Occipital lobe (tissue), 2 donors: ENCODE measurements around the gene NUP188. TPM values are rescaled to one million over a fixed set of nuclear protein-coding genes. Genes with fewer than 3 reads are reported as not detected.

Experiments used
- DNase-seq: peaks from one replicate; lab custom pipeline; 2025; lab: John Stamatoyannopoulos, UW
- total RNA-seq: library from RNA; depleted of rRNA; stranded (reverse); fragments of >200 nt; gene quantifications from one replicate; pipeline ENCODE4 v1.2.3, GENCODE V29; 2014

The NUP188 gene
- total RNA-seq, 1 donor from 2014 or later = 17.8 TPM

- no peak for DNase-seq
Observed at GRCh38 chr9:128916204-128916603, 31.3 kb upstream of the NUP188 start.

- no peak for DNase-seq
Observed at GRCh38 chr9:128916745-128917144, 30.8 kb upstream of the NUP188 start.

GRCh38 chr9:128917151-128917849 is 30.2 kb upstream of the NUP188 start:
- peak; percentile 33 for DNase-seq

DNA sequence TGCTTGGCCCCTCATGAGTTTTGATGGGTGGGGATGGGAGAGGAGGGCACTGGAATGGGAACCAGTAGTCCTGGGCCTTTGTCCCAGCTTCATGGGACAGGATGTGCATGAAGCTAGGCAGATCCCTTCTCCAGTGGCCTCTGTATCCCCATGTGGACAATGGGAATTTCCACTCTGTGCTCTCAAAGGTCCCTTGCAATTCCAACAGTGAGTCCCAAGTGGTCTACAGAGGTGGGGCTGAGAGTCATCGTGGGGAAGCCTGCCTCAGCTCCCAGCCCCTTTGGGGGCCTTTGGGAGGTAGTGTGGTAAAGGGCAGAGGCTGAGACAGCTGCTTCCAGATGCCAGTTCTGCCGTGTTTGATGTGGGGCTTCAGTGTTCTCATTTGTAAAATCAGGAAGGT is 28.6 kb upstream of the NUP188 start:
- no peak for DNase-seq

- DNase-seq = no peak
Observed at GRCh38 chr9:128919402-128920089, 28.0 kb upstream of the NUP188 start.

DNA sequence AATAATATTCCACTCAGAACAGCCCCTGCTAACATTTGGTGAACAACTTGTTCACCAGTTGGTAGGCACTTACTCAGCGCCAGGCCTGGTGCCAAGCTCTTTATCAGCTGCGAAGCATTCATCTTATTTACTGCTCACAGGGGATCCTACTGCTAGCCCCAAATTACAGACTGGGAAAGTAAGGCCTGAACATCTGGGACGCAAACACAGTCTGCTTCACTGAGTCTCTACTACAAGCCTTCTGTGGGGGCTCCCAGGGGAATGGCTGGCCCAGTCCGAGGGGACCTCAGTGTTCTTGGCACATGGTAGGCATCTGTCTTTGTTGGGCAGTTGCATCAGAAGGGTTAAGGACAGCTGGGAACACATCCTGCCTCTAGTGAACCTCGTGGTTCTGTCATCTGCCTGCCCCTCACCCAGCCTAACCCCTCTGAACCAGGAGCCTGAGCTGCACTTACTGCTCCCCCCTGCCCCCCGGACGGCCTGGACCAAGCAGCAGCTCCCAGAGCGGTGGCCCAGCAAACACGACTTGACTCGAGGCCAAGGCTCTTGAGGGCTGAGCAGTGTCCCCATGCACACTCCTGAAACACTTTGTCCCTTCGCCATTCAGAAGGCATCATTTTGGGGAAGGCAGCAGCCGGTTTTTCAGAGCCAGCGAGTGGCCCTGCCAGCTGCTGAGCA is 27.0 kb upstream of the NUP188 start, which contains the start of gene PHYHD1:
Gene PHYHD1, plus strand, starts transcription at position 602 of the 678 bp plus-strand sequence. CDS start 1,342 bp downstream, outside the sequence.
- DNase-seq = peak; percentile 68

- DNase-seq = no peak
Observed at GRCh38 chr9:128921881-128922763, 25.4 kb upstream of the NUP188 start.

GRCh38 chr9:128923493-128923883 is 24.0 kb upstream of the NUP188 start:
- no peak for DNase-seq

GRCh38 chr9:128927731-128928411 is 19.6 kb upstream of the NUP188 start:
- no peak for DNase-seq

GRCh38 chr9:128928624-128929023 is 18.9 kb upstream of the NUP188 start:
- DNase-seq = no peak

DNA sequence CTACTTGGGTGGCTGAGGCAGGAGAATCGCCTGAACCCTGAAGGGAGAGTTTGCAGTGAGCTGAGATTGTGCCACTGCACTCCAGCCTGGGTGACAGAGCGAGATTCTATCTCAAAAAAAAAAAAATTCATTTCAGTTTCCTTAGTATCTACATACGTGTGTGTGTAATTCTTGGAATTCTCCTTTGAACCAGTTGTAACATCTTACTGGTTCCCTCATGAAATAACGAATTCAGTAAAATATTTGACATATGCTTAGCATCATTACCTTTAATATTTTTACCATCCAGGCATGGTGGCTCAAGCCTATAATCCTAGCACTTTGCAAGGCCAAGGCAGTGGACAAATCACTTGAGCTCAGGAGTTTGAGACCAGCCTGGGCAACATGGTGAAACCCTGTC is 17.9 kb upstream of the NUP188 start:
- no peak for DNase-seq

- no peak for DNase-seq
Observed at GRCh38 chr9:128933731-128934130, 13.8 kb upstream of the NUP188 start.

DNA sequence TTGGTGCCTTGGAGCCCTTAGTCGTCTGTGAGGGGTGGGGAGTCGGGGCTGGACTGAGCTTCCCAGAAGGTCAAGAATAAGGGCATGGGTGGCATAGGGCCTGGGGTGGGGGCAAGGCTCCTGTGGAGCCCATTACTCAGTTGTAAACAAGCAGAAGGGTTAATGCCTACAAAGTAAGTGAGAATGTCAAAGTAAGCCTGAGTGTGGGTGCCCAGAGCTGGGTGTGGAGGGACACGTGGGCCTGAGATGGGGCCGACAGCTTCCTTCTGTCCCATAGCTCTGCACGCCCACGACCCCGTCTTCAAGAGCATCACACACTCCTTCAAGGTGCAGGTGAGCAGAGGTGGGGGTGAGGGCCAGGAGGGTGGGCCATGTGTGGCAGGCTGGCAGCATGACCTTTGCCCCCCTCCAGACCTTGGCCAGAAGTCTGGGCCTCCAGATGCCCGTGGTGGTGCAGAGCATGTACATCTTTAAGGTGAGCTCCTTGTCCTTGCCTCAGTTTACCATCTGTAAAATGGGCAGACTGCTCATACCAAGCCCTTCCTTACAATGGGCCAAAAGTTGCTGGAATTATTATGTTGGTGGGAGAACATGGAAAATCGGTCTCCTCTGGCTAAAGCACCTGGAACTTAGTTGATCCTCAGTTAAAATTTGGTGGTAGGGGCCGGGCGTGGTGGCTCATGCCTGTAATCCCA is 11.2 kb upstream of the NUP188 start:
- DNase-seq = no peak

DNA sequence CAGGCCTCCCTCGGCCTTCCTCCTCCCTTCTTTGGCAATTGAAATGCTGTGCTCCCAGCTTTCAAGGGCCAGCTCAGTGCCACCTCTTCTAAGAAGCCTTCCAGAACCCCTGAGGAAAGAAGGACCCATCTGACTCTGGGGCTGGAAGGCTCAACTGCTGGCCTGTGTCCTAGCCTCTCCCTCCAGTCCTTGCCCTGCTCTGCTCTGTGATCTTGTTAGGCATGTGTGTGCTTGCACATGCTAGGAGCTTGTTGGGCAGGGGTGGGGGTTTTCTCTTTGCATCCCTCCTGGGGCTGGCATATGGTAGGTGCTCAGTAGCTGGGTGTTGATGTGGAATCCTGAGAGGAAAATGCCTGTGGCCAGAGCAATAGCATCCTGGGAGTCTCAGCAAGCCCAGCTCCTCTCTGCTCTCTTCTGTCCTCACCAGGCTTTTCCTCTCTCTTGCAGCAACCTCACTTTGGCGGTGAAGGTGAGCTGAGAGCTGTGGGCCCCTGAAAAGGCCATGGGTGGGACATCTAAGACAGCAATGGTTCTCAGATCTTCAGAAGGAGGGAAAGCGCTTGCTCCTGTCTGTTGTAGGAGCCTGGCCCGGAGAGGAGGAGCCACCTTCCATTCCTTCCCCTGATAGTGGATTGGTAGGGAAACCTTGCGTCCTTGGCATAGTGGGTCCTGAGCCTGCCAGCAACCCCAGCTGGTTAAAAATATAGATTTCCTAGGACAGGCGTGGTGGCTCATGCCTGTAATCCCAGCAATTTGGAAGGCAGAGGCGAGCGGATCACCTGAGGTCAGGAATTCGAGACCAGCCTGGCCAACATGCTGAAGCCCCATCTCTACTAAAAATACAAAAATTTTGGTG is 10.0 kb upstream of the NUP188 start:
- no peak for DNase-seq

DNA sequence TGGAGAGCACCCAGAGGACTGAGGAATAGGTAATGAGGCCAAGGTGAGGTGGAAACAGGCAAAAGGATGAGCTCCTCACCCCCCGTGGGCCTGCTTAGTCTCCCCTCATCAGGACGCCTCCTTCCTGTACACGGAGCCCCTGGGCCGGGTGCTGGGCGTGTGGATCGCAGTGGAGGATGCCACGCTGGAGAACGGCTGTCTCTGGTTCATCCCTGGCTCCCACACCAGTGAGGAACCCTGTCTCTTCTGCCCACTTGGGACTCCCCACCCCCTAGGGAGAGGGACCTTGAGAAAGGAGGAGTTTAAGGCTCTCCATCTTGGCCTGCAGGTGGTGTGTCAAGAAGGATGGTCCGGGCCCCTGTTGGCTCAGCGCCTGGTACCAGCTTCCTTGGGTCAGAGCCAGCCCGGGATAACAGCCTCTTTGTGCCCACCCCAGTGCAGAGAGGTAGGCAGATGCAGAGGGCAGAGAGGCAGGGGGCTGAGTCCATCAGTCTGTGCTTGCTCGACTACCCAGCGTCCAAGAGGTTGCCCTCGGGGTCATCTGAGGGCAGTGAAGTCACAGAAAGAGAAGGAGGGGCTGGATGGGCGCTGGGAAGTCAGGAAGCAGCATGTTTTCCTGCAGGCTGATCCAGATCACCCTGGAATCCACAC is 7.1 kb upstream of the NUP188 start:
- no peak for DNase-seq

DNA sequence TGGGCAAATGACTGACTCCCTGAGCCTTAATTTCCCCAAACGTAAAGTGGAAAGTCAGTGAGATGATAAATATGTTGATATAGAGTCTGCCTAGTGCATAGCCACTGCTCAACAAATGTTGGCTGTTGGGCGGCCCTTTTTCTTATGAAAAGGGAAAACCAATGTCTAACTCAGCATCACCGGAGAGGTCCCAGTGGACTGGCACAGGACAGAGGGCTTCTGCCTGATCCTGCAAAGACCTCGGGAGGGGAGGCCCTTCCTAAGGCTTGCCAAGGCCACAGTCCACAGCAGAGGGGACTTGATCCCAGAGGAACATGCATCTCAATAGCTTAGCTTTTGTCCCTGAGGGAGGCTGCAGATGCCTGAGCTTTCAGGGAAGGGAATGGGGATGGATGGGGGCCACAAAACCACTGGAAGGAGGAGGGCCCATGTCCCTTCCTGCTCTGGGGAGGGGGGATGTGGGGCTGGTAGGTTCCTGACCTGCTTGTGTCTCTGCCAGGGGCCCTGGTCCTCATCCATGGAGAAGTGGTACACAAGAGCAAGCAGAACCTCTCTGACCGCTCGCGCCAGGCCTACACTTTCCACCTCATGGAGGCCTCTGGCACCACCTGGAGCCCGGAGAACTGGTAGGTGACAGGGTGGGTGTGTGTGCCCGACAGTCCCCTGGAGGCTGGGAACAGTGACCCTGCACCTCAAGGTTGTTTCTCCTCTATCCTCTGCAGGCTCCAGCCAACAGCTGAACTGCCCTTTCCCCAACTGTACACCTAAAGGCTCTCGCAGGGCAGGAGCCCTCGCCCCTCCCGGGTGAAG is 6.3 kb upstream of the NUP188 start:
- DNase-seq = no peak

DNA sequence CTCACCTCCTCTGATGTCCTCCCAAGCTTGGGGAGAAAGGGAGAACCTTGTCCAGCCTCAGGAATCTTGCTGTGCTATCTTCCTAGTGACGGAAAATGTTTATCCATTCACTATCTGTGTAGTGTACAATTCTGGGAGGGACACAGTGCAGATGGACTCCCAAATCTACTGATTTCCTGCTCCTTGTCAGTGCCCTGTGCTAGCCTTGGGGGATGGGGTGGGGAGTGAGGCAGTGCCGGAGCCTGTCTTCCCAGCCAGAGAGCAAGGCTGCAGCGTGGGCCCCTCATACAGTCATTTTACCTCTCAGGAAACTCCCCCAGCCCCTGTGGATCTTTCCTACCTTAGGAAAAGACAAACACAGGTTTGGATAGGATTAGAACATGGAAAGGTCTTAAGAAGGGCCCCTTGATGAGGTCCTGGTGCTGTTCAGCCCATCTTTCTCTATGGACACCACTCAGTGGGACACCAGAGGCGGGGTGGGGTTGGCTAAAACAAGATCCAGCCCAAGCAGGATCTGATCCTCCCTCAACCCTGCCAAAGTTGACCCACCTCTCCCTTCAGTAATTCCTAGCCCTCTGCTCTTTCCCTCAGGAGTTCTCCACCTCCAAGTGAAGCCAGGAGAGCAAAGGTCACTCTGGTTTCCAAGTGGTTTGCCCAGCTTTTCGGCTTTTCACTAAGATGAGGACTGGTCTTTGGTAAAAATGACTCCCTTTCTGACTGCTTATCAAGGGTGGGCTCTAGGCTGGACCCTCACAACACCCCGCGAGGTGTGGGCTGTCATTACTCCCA is 3.5 kb upstream of the NUP188 start:
- no peak for DNase-seq
